Measurements from ENCODE around the gene WDR33.

WDR33 gene

GRCh38 chr2:127706215-127706990 is 104.6 kb downstream of the WDR33 start:
- TF ChIP-seq ZBTB7A (IDR thresholded peaks at IDR 0.05; ENCODE audit: low read depth), result no peak
- no peak for TF ChIP-seq RAD21 (IDR thresholded peaks at IDR 0.05; ENCODE audit: low read depth)
- no peak for TF ChIP-seq YY1 (IDR thresholded peaks at IDR 0.05; ENCODE audit: low read depth)
- TF ChIP-seq MAX (IDR thresholded peaks at IDR 0.05), result no peak
- no peak for TF ChIP-seq NFIC (IDR thresholded peaks at IDR 0.05)
- TF ChIP-seq TAF1 (IDR thresholded peaks at IDR 0.05; ENCODE audit: low read depth), result no peak
- TF ChIP-seq EGR1 (IDR thresholded peaks at IDR 0.05), result no peak
- no peak for TF ChIP-seq TEAD4 (IDR thresholded peaks at IDR 0.05)
- no peak for TF ChIP-seq TCF12 (IDR thresholded peaks at IDR 0.05; ENCODE audit: low read depth)
- no peak for TF ChIP-seq CREB1 (IDR thresholded peaks at IDR 0.05; ENCODE audit: low read depth)
- no peak for TF ChIP-seq USF1 (IDR thresholded peaks at IDR 0.05)
- TF ChIP-seq REST (IDR thresholded peaks at IDR 0.05; ENCODE audit: low read depth), result no peak
- no peak for TF ChIP-seq FOXM1 (IDR thresholded peaks at IDR 0.05; ENCODE audit: borderline replicate concordance, low read depth)
- no peak for TF ChIP-seq EP300 (IDR thresholded peaks at IDR 0.05; ENCODE audit: borderline replicate concordance)
- no peak for TF ChIP-seq CEBPB (IDR thresholded peaks at IDR 0.05)

- TF ChIP-seq MAX (IDR thresholded peaks at IDR 0.05) (no peak), TEAD4 (IDR thresholded peaks at IDR 0.05) (no peak), CREB1 (IDR thresholded peaks at IDR 0.05; ENCODE audit: low read depth) (no peak), EP300 (IDR thresholded peaks at IDR 0.05; ENCODE audit: borderline replicate concordance) (no peak), TCF12 (IDR thresholded peaks at IDR 0.05; ENCODE audit: low read depth) (no peak), CEBPB (IDR thresholded peaks at IDR 0.05) (no peak), NFIC (IDR thresholded peaks at IDR 0.05) (no peak), FOXM1 (IDR thresholded peaks at IDR 0.05; ENCODE audit: borderline replicate concordance, low read depth) (no peak), RAD21 (IDR thresholded peaks at IDR 0.05; ENCODE audit: low read depth) (no peak), USF1 (IDR thresholded peaks at IDR 0.05) (no peak), YY1 (IDR thresholded peaks at IDR 0.05; ENCODE audit: low read depth) (no peak), REST (IDR thresholded peaks at IDR 0.05; ENCODE audit: low read depth) (no peak), ZBTB7A (IDR thresholded peaks at IDR 0.05; ENCODE audit: low read depth) (no peak), EGR1 (IDR thresholded peaks at IDR 0.05) (no peak)
These were observed 105.4 kb downstream of the WDR33 start for GRCh38 chr2:127705391-127706065.

GRCh38 chr2:127704641-127705390 is 106.2 kb downstream of the WDR33 start:
- TF ChIP-seq FOXM1 (IDR thresholded peaks at IDR 0.05; ENCODE audit: borderline replicate concordance, low read depth) (no peak), TAF1 (IDR thresholded peaks at IDR 0.05; ENCODE audit: low read depth) (no peak), USF1 (IDR thresholded peaks at IDR 0.05) (no peak), REST (IDR thresholded peaks at IDR 0.05; ENCODE audit: low read depth) (no peak), NFIC (IDR thresholded peaks at IDR 0.05) (no peak), YY1 (IDR thresholded peaks at IDR 0.05; ENCODE audit: low read depth) (no peak), TEAD4 (IDR thresholded peaks at IDR 0.05) (no peak), TCF12 (IDR thresholded peaks at IDR 0.05; ENCODE audit: low read depth) (no peak), MAX (IDR thresholded peaks at IDR 0.05) (no peak), RAD21 (IDR thresholded peaks at IDR 0.05; ENCODE audit: low read depth) (no peak), EGR1 (IDR thresholded peaks at IDR 0.05) (no peak), CREB1 (IDR thresholded peaks at IDR 0.05; ENCODE audit: low read depth) (no peak), ZBTB7A (IDR thresholded peaks at IDR 0.05; ENCODE audit: low read depth) (no peak), EP300 (IDR thresholded peaks at IDR 0.05; ENCODE audit: borderline replicate concordance) (no peak)

All from Ishikawa (cell line).